Glutamatergic neuron (in vitro differentiated cells): ENCODE results near the gene IRGC. TPM values are rescaled to one million over a fixed set of nuclear protein-coding genes. Genes with fewer than 3 reads are reported as not detected.

ENCODE experiments used
- DNase-seq: peaks from one replicate; pipeline ENCODE4 v3.0.0; 2022
- H3K27ac Mint-ChIP-seq: one replicate; pipeline ENCODE4 v1.8.0; 2020; ENCODE audit warnings: mild to moderate bottlenecking, mixed read lengths, inconsistent platforms; ENCODE audit not compliant: unreplicated experiment
- H3K27me3 Mint-ChIP-seq: one replicate; pipeline ENCODE4 v1.8.0; 2020; ENCODE audit warnings: mild to moderate bottlenecking, moderate library complexity, mixed read lengths, inconsistent platforms; ENCODE audit not compliant: unreplicated experiment
- H3K36me3 Mint-ChIP-seq: one replicate; pipeline ENCODE4 v1.8.0; 2020; ENCODE audit warnings: mild to moderate bottlenecking, mixed read lengths, inconsistent platforms; ENCODE audit not compliant: unreplicated experiment
- H3K4me1 Mint-ChIP-seq: one replicate; pipeline ENCODE4 v1.8.0; 2020; ENCODE audit warnings: mild to moderate bottlenecking, low read depth, mixed read lengths, inconsistent platforms; ENCODE audit not compliant: unreplicated experiment
- H3K4me3 Mint-ChIP-seq: one replicate; pipeline ENCODE4 v1.8.0; 2020; ENCODE audit warnings: mild to moderate bottlenecking, mixed read lengths, inconsistent platforms; ENCODE audit not compliant: unreplicated experiment
- H3K9me3 Mint-ChIP-seq: one replicate; pipeline ENCODE4 v1.8.0; 2020; ENCODE audit warnings: mild to moderate bottlenecking, moderate library complexity, mixed read lengths, inconsistent platforms; ENCODE audit not compliant: unreplicated experiment
- total RNA-seq: library from RNA; stranded (reverse); fragmentation: NEBNext Ultra II Directional; extraction: Animal tissue kit (Norgen Biotek cat#: 25700); gene quantifications from one replicate; pipeline ENCODE4 v1.2.1, GENCODE V29; 2021; ENCODE audit not compliant: unreplicated experiment
- TF ChIP-seq, protein P1 (sequence below): fragments of 200-600 bp; sonication (generic); IDR thresholded peaks from one replicate; pipeline ENCODE4 v1.5.0; 2021; ENCODE audit not compliant: partially characterized antibody, unreplicated experiment

Gene IRGC
- total RNA-seq, 1 donor from 2014 or later, result not detected

DNA sequence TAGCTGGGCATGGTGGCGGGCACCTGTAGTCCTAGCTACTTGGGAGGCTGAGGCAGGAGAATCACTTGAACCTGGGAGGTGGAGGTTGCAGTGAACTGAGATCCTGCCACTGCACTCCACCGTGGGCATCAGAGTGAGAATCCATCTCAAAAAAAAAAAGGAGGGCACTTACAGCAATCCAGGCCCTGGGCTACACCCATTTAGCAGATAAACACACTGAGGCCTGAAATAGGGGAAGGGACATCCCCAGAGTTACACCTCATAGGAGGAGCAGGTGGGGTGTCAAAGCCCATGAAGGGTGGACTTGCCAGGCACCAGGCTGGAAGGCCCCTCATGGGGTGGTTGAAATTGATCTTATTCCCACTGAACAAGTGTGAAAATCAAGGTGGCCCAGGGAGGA lies 32.0 kb upstream of the IRGC start:
- no peak for DNase-seq
- Mint-ChIP-seq H3K4me1 (no peaks in the 10 kb centered on the region), H3K27ac (no peak overlapping the region), H3K27me3 (no peaks in the 10 kb centered on the region), H3K36me3 (no peaks in the 10 kb centered on the region), H3K4me3 (no peak overlapping the region), H3K9me3 (peaks cover 6% of the 10 kb centered on the region)
- TF ChIP-seq, protein P1, sequence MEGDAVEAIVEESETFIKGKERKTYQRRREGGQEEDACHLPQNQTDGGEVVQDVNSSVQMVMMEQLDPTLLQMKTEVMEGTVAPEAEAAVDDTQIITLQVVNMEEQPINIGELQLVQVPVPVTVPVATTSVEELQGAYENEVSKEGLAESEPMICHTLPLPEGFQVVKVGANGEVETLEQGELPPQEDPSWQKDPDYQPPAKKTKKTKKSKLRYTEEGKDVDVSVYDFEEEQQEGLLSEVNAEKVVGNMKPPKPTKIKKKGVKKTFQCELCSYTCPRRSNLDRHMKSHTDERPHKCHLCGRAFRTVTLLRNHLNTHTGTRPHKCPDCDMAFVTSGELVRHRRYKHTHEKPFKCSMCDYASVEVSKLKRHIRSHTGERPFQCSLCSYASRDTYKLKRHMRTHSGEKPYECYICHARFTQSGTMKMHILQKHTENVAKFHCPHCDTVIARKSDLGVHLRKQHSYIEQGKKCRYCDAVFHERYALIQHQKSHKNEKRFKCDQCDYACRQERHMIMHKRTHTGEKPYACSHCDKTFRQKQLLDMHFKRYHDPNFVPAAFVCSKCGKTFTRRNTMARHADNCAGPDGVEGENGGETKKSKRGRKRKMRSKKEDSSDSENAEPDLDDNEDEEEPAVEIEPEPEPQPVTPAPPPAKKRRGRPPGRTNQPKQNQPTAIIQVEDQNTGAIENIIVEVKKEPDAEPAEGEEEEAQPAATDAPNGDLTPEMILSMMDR, result no peak

GRCh38 chr19:43684326-43684725 lies 31.6 kb upstream of the IRGC start:
- no peak for DNase-seq
- peaks cover 6% of the 10 kb centered on the region for H3K9me3 Mint-ChIP-seq
- TF ChIP-seq, protein P1, result no peak

GRCh38 chr19:43687660-43687997 lies 28.2 kb upstream of the IRGC start:
- Mint-ChIP-seq H3K27me3 (no peaks in the 10 kb centered on the region), H3K27ac (no peak overlapping the region), H3K4me3 (no peak overlapping the region), H3K9me3 (peaks cover 9% of the 10 kb centered on the region), H3K4me1 (no peaks in the 10 kb centered on the region), H3K36me3 (no peaks in the 10 kb centered on the region)
- no peak for DNase-seq
- TF ChIP-seq, protein P1, result no peak

More at GRCh38 chr19:43684326-43684725, 31.6 kb upstream of the IRGC start:
- H3K4me1 Mint-ChIP-seq, result no peaks in the 10 kb centered on the region
- H3K27ac Mint-ChIP-seq, result no peak overlapping the region
- H3K27me3 Mint-ChIP-seq, result no peaks in the 10 kb centered on the region
- H3K36me3 Mint-ChIP-seq, result no peaks in the 10 kb centered on the region
- no peak overlapping the region for H3K4me3 Mint-ChIP-seq

GRCh38 chr19:43688059-43688701 lies 27.7 kb upstream of the IRGC start:
- TF ChIP-seq, protein P1, result no peak
- no peaks in the 10 kb centered on the region for H3K27me3 Mint-ChIP-seq
- no peak overlapping the region for H3K4me3 Mint-ChIP-seq
- no peaks in the 10 kb centered on the region for H3K4me1 Mint-ChIP-seq
- no peak for DNase-seq
- no peak overlapping the region for H3K27ac Mint-ChIP-seq
- peaks cover 9% of the 10 kb centered on the region for H3K9me3 Mint-ChIP-seq
- H3K36me3 Mint-ChIP-seq, result no peaks in the 10 kb centered on the region

- no peaks in the 10 kb centered on the region for H3K36me3 Mint-ChIP-seq
- H3K27me3 Mint-ChIP-seq, result no peaks in the 10 kb centered on the region
- H3K9me3 Mint-ChIP-seq, result peaks cover 9% of the 10 kb centered on the region
- no peak overlapping the region for H3K27ac Mint-ChIP-seq
- H3K4me3 Mint-ChIP-seq, result no peak overlapping the region
- no peaks in the 10 kb centered on the region for H3K4me1 Mint-ChIP-seq
- TF ChIP-seq, protein P1, result no peak
- DNase-seq, result no peak
Measured at GRCh38 chr19:43690444-43690843, 25.4 kb upstream of the IRGC start.
